Loucy (cell line): ENCODE measurements around the gene MYO1A.

Experiments
- H2AFZ ChIP-seq: fragments of 200-600 bp; sonication (generic); 2 replicates; pipeline ENCODE4 v1.6.0; 2016; ENCODE audit warnings: antibody characterized with exemption, mild to moderate bottlenecking, low read length, moderate library complexity
- H3F3A ChIP-seq: fragments of 200-600 bp; 2 replicates; pipeline ENCODE4 v1.6.0; 2016; ENCODE audit warnings: antibody characterized with exemption, low read depth, mild to moderate bottlenecking
- H3K27me3 ChIP-seq: fragments of 200-600 bp; sonication (generic); 2 replicates; pipeline ENCODE4 v1.6.1; 2014; ENCODE audit warnings: low read length, mild to moderate bottlenecking; ENCODE audit not compliant: insufficient read depth, poor library complexity, severe bottlenecking
- H3K36me3 ChIP-seq: fragments of 200-600 bp; sonication (generic); 2 replicates; pipeline ENCODE4 v1.6.1; 2016; ENCODE audit warnings: low read length; ENCODE audit not compliant: insufficient read depth
- H3K4me1 ChIP-seq: fragments of 200-600 bp; sonication (generic); 2 replicates; pipeline ENCODE4 v1.5.1; 2014; ENCODE audit warnings: low read length, mild to moderate bottlenecking; ENCODE audit not compliant: insufficient read depth, poor library complexity, severe bottlenecking
- H3K4me2 ChIP-seq: fragments of 200-600 bp; sonication (generic); 2 replicates; pipeline ENCODE4 v1.6.0; 2014; ENCODE audit warnings: antibody characterized with exemption, low read length, low read depth, mild to moderate bottlenecking; ENCODE audit not compliant: poor library complexity, severe bottlenecking
- H3K4me3 ChIP-seq: fragments of 200-600 bp; sonication (generic); 2 replicates; pipeline ENCODE4 v1.5.1; 2014; ENCODE audit warnings: low read length, mild to moderate bottlenecking, mixed read lengths; ENCODE audit not compliant: poor library complexity, severe bottlenecking
- H3K79me2 ChIP-seq: fragments of 200-600 bp; sonication (generic); 2 replicates; pipeline ENCODE4 v1.6.1; 2014; ENCODE audit warnings: low read length; ENCODE audit not compliant: insufficient read depth
- H3K9ac ChIP-seq: fragments of 200-600 bp; sonication (generic); 2 replicates; pipeline ENCODE4 v1.6.0; 2014; ENCODE audit warnings: mild to moderate bottlenecking, low read depth, low read length, moderate library complexity; ENCODE audit not compliant: poor library complexity, severe bottlenecking
- H3K9me2 ChIP-seq: fragments of 200-600 bp; sonication (generic); replicated peaks from 2 replicates; pipeline ENCODE4 v1.6.1; 2016; ENCODE audit warnings: low read depth, low read length, mixed read lengths
- H3K9me3 ChIP-seq: fragments of 200-600 bp; sonication (generic); 2 replicates; pipeline ENCODE4 v1.6.1; 2014; ENCODE audit warnings: mild to moderate bottlenecking, antibody characterized with exemption, low read length, low read depth; ENCODE audit not compliant: insufficient read depth
- H4K20me1 ChIP-seq: fragments of 200-600 bp; sonication (generic); 2 replicates; pipeline ENCODE4 v1.6.0; 2014; ENCODE audit warnings: antibody characterized with exemption, low read length, mild to moderate bottlenecking; ENCODE audit not compliant: insufficient read depth, poor library complexity, severe bottlenecking
- CTCF ChIP-seq: fragments of 200-600 bp; sonication (generic); conservative IDR thresholded peaks from 2 replicates; pipeline ENCODE4 v1.5.1; 2014; ENCODE audit warnings: mild to moderate bottlenecking, antibody characterized with exemption, low read length
- EZH2phosphoT487 ChIP-seq: fragments of 200-600 bp; IDR thresholded peaks from 2 replicates; pipeline ENCODE4 v1.6.1; 2018; ENCODE audit warnings: antibody characterized with exemption, mild to moderate bottlenecking, moderate library complexity, borderline replicate concordance

Gene MYO1A

GRCh38 chr12:56994231-56994746, 55.6 kb downstream of the MYO1A start:
- Histone ChIP-seq H3F3A (no peaks in the 10 kb centered on the region; the same call in 1 of the 2 replicates), H3K4me1 (peaks cover 12% of the 10 kb centered on the region), H3K9ac (no peak overlapping the region), H3K79me2 (peaks cover under 1% of the 10 kb centered on the region; the same call in 1 of the 2 replicates), H3K4me2 (no peak overlapping the region), H3K9me2 (no peaks in the 10 kb centered on the region), H3K36me3 (no peaks in the 10 kb centered on the region; the same call in 1 of the 2 replicates), H3K27me3 (no peaks in the 10 kb centered on the region), H4K20me1 (no peaks in the 10 kb centered on the region), H2AFZ (no peak overlapping the region), H3K9me3 (no peaks in the 10 kb centered on the region), H3K4me3 (no peak overlapping the region)
- no peak for TF ChIP-seq EZH2phosphoT487
- no peak for TF ChIP-seq CTCF

DNA sequence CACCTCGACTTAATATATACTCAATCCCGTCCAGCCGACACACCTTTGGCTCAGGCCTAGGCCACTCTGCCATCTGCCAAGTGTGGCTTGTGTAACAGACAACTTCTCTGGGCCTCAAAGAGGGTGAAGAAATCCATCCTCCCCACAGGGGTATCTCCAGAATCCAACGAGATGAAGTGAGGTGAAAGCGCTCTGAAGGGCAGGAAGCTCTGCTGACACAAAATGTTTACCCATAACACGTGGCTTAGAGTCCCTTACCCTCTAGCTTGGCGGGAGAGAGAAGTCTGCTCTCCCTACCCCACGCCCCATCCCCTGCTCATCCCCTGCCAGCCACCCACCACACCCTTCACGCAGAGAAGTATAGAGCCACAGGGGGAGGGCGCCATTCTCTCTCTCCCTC, 56.6 kb downstream of the MYO1A start:
- H3K27me3 ChIP-seq = no peaks in the 10 kb centered on the region
- no peak overlapping the region for H2AFZ ChIP-seq
- no peaks in the 10 kb centered on the region for H3K9me2 ChIP-seq
- H3K4me1 ChIP-seq = peaks cover 12% of the 10 kb centered on the region
- H3K36me3 ChIP-seq = no peaks in the 10 kb centered on the region; the same call in 1 of the 2 replicates
- TF ChIP-seq CTCF (no peak), EZH2phosphoT487 (no peak)
- no peaks in the 10 kb centered on the region for H3K79me2 ChIP-seq
- no peak overlapping the region for H3K9ac ChIP-seq
- no peaks in the 10 kb centered on the region for H4K20me1 ChIP-seq
- H3F3A ChIP-seq = no peaks in the 10 kb centered on the region; the same call in 1 of the 2 replicates
- no peaks in the 10 kb centered on the region for H3K9me3 ChIP-seq
- H3K4me2 ChIP-seq = no peak overlapping the region
- no peak overlapping the region for H3K4me3 ChIP-seq

GRCh38 chr12:56991319-56992246, 58.3 kb downstream of the MYO1A start:
- Histone ChIP-seq H3K9ac (no peak overlapping the region), H3K9me2 (no peaks in the 10 kb centered on the region), H4K20me1 (no peaks in the 10 kb centered on the region), H3F3A (no peaks in the 10 kb centered on the region; the same call in 1 of the 2 replicates), H3K4me1 (peaks cover 16% of the 10 kb centered on the region), H2AFZ (peak overlapping the region; percentile 77; the same call in 1 of the 2 replicates), H3K27me3 (no peaks in the 10 kb centered on the region), H3K4me3 (no peak overlapping the region), H3K36me3 (no peaks in the 10 kb centered on the region), H3K9me3 (no peaks in the 10 kb centered on the region), H3K79me2 (no peaks in the 10 kb centered on the region), H3K4me2 (peak overlapping the region; percentile 46)
- TF ChIP-seq CTCF (no peak), EZH2phosphoT487 (no peak)
